ES-I3 (cell line): ENCODE measurements around the gene KIAA2012.

Experiments used
- H3K36me3 ChIP-seq: 2 replicates; pipeline ENCODE4 v1.6.1; 2013; ENCODE audit warnings: mild to moderate bottlenecking, low read length, control low read depth, moderate library complexity; ENCODE audit not compliant: insufficient read depth
- H3K4me1 ChIP-seq: 2 replicates; pipeline ENCODE4 v1.6.1; 2013; ENCODE audit warnings: mild to moderate bottlenecking, control low read depth, low read length; ENCODE audit not compliant: insufficient read depth
- H3K9ac ChIP-seq: 2 replicates; pipeline ENCODE4 v1.6.1; 2013; ENCODE audit warnings: low read depth, mild to moderate bottlenecking, low read length, moderate library complexity
- H3K9me3 ChIP-seq: 2 replicates; pipeline ENCODE4 v1.6.1; 2013; ENCODE audit warnings: mild to moderate bottlenecking, low read length, moderate library complexity; ENCODE audit not compliant: control insufficient read depth, insufficient read depth

KIAA2012 gene

GRCh38 chr2:202109139-202109736, 36.2 kb downstream of the KIAA2012 start:
- Histone ChIP-seq H3K9ac (no peak overlapping the region), H3K9me3 (no peaks in the 10 kb centered on the region), H3K36me3 (no peaks in the 10 kb centered on the region), H3K4me1 (peaks cover 12% of the 10 kb centered on the region)

- H3K9ac ChIP-seq, result no peak overlapping the region
- no peaks in the 10 kb centered on the region for H3K36me3 ChIP-seq
- no peaks in the 10 kb centered on the region for H3K9me3 ChIP-seq
- H3K4me1 ChIP-seq, result peaks cover 12% of the 10 kb centered on the region
Observed at GRCh38 chr2:202109737-202110184, 36.7 kb downstream of the KIAA2012 start.

- Histone ChIP-seq H3K9me3 (no peaks in the 10 kb centered on the region), H3K4me1 (peaks cover 15% of the 10 kb centered on the region), H3K36me3 (no peaks in the 10 kb centered on the region), H3K9ac (no peak overlapping the region)
Observed at GRCh38 chr2:202110491-202110890, 37.4 kb downstream of the KIAA2012 start.

GRCh38 chr2:202112041-202112440, 39.0 kb downstream of the KIAA2012 start:
- H3K9me3 ChIP-seq, result no peaks in the 10 kb centered on the region
- no peaks in the 10 kb centered on the region for H3K36me3 ChIP-seq
- peaks cover 19% of the 10 kb centered on the region for H3K4me1 ChIP-seq
- H3K9ac ChIP-seq, result no peak overlapping the region

- H3K4me1 ChIP-seq, result peaks cover 19% of the 10 kb centered on the region
- no peaks in the 10 kb centered on the region for H3K9me3 ChIP-seq
- H3K9ac ChIP-seq, result no peak overlapping the region
- H3K36me3 ChIP-seq, result no peaks in the 10 kb centered on the region
Observed at GRCh38 chr2:202113571-202114142, 40.6 kb downstream of the KIAA2012 start.

GRCh38 chr2:202114291-202114690, 41.2 kb downstream of the KIAA2012 start:
- no peaks in the 10 kb centered on the region for H3K36me3 ChIP-seq
- no peak overlapping the region for H3K9ac ChIP-seq
- peaks cover 19% of the 10 kb centered on the region for H3K4me1 ChIP-seq
- H3K9me3 ChIP-seq, result no peaks in the 10 kb centered on the region

- H3K36me3 ChIP-seq, result no peaks in the 10 kb centered on the region
- H3K9me3 ChIP-seq, result no peaks in the 10 kb centered on the region
- H3K4me1 ChIP-seq, result peaks cover 19% of the 10 kb centered on the region
- H3K9ac ChIP-seq, result no peak overlapping the region
Observed at GRCh38 chr2:202114795-202115194, 41.7 kb downstream of the KIAA2012 start.

GRCh38 chr2:202115479-202115971, 42.5 kb downstream of the KIAA2012 start:
- H3K9ac ChIP-seq, result no peak overlapping the region

GRCh38 chr2:202116691-202117090, 43.6 kb downstream of the KIAA2012 start:
- peaks cover 14% of the 10 kb centered on the region for H3K4me1 ChIP-seq
- no peaks in the 10 kb centered on the region for H3K36me3 ChIP-seq
- H3K9me3 ChIP-seq, result peaks cover 3% of the 10 kb centered on the region; the same call in 1 of the 2 replicates
- no peak overlapping the region for H3K9ac ChIP-seq

More at GRCh38 chr2:202115479-202115971, 42.5 kb downstream of the KIAA2012 start:
- Histone ChIP-seq H3K4me1 (peaks cover 17% of the 10 kb centered on the region), H3K36me3 (no peaks in the 10 kb centered on the region), H3K9me3 (no peaks in the 10 kb centered on the region)

- Histone ChIP-seq H3K9me3 (peaks cover 3% of the 10 kb centered on the region; the same call in 1 of the 2 replicates), H3K9ac (no peak overlapping the region), H3K4me1 (peaks cover 17% of the 10 kb centered on the region), H3K36me3 (no peaks in the 10 kb centered on the region)
Observed at GRCh38 chr2:202118168-202118567, 45.1 kb downstream of the KIAA2012 start.

DNA sequence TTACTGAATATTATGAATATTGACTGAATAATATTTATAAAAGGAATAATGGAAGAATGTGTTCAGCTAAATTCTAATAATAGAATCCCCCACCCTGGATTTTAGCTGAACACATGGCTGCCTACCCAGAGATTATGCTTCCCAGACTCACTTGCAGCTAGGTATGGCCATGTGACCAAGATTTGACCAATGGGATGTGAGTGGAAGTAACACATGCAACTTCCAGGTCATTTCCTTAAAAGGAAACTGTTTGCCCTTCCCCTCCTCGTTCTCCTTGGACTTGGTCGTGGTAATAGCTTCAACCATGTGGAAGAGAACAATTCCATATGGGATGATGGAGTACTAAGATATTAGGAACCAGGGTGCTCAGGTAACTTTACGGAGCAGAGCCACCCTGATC, 47.8 kb downstream of the KIAA2012 start:
- Histone ChIP-seq H3K9me3 (peaks cover 3% of the 10 kb centered on the region; the same call in 1 of the 2 replicates), H3K9ac (no peak overlapping the region), H3K36me3 (no peaks in the 10 kb centered on the region), H3K4me1 (peaks cover 5% of the 10 kb centered on the region; the same call in 1 of the 2 replicates)

GRCh38 chr2:202121532-202122162, 48.6 kb downstream of the KIAA2012 start:
- H3K4me1 ChIP-seq, result 0 out of 2 replicates have a peak, but pooled peaks cover 4% of the 10 kb centered on the region
- H3K36me3 ChIP-seq, result no peaks in the 10 kb centered on the region
- H3K9ac ChIP-seq, result no peak overlapping the region
- H3K9me3 ChIP-seq, result peaks cover 3% of the 10 kb centered on the region; the same call in 1 of the 2 replicates

- Histone ChIP-seq H3K36me3 (no peaks in the 10 kb centered on the region), H3K4me1 (0 out of 2 replicates have a peak, but pooled peaks cover 4% of the 10 kb centered on the region), H3K9me3 (peaks cover 3% of the 10 kb centered on the region; the same call in 1 of the 2 replicates)
Observed at GRCh38 chr2:202122163-202122540, 49.1 kb downstream of the KIAA2012 start.

DNA sequence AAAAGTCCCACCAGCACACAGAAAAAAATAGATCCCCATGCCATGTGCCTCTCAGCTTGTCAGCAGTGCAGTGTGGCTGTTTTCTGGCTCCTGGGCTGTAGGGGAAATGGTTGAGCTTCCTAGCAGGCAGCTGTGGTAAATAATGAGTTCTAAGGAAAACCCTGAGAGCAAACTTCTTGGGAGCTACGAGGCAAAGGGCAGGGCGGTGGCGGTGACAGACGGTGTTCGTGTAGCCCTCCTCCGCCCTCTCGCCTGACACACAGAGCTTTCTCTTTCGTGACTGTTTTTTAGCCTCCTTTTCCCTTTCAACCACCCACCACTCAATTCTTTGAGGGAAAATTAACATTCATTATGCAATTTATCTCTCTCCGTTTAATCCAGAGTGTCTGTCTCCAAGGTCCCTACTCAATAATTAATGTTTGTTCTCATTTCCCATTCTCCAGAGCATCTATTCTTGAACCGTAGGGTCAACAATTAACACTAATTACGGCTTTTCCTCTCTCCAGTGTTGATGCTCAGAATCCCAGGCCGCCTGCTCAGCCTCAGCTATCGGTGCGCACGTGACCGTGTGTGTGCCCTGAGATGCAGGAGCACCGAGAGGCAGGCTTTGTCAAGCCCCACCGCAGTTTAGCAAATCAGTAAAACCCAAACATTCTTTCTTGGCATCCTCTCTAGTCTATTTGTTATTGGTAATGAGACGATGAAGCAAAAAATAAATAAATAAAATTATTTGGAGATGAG, 50.1 kb downstream of the KIAA2012 start:
- Histone ChIP-seq H3K9me3 (peaks cover 3% of the 10 kb centered on the region; the same call in 1 of the 2 replicates), H3K9ac (no peak overlapping the region), H3K4me1 (0 out of 2 replicates have a peak, but pooled peaks cover 4% of the 10 kb centered on the region), H3K36me3 (no peaks in the 10 kb centered on the region)

More at GRCh38 chr2:202122163-202122540, 49.1 kb downstream of the KIAA2012 start:
- no peak overlapping the region for H3K9ac ChIP-seq
